H54 (cell line): ENCODE measurements around the gene DCAF8L1.
"Not testable (repeated sequence)": the region's sequence is repeated elsewhere in the genome, so short reads cannot be mapped to it uniquely, and the experiment has no call there.

Experiments used
- DNase-seq: peaks from one replicate; pipeline ENCODE4 v3.0.0; 2011; ENCODE audit warnings: low spot score, mixed read lengths; ENCODE audit not compliant: insufficient read length
- FAIRE-seq: peaks from 3 replicates; lab custom pipeline; 2011; peaks lifted over from hg19 to GRCh38; lab: Jason Lieb, UNC
- POLR2A ChIP-seq: IDR thresholded peaks from 2 replicates; pipeline ENCODE4 v1.6.1; 2011; ENCODE audit warnings: low read depth, mild to moderate bottlenecking, low read length

Gene DCAF8L1

DNA sequence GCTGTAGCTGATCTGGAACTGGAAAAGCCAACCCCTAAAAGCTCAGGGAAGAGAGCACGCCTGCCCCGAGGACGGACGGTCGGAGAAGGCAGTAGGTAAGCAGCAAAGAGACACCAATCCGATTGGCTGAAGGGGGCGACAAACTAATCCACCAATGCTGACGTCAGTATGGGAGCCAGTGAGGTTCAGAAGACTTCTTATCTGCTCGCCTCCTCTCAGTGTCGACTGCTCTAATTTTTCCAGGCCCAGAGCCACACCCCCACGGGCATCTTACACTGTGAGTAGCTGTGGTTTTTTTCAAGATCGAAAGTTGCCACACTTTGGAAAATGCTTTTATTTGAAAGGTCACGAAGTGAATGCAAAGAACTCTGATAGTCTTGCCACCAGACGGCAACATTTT is at the start of gene DCAF8L1:
Gene DCAF8L1, minus strand, starts transcription at position 101 of the 400 bp plus-strand sequence. CDS start 115 bp downstream, outside the sequence.
- no peak for TF ChIP-seq POLR2A
- FAIRE-seq (no peak), DNase-seq (no peak)

DNA sequence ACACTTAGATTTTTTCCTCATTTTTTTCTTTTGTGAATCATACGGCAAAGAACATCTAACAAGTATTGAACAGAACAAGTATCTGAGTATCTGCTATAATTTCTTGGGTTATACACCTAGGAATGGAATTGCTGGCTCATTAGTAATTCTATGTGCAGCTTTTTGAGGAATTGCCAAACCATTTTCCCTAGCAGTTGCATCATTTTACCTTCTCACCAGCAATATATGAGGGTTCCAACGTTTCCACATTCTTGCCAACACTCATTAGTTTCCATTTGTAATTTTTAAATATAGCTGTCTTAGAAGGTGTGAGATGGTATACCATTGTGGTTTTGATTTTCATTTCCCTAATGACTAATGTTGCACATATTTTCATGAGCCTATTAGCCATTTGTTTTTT is 41.1 kb upstream of the DCAF8L1 start:
- FAIRE-seq (no peak), DNase-seq (no peak)
- TF ChIP-seq POLR2A = no peak

DNA sequence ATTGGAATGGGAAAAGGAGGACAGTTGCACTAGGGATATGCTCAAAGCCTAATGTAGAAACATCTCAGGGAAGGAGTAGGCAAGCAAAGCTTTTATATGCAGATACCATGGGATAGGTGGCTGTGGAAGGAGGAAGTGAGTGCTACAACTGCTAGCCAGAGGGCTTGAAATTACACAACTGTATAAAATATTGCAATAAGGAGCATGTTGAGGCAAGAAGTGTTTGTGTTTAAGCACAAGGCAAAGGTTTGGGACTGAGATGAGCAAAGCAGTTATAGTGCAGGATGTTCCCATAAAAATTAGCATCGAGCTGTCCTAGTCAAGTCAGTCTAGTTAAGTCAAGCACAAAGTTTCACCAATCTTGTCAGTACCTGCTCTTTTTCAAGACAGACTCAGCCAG is 35.6 kb upstream of the DCAF8L1 start:
- FAIRE-seq = no peak

DNA sequence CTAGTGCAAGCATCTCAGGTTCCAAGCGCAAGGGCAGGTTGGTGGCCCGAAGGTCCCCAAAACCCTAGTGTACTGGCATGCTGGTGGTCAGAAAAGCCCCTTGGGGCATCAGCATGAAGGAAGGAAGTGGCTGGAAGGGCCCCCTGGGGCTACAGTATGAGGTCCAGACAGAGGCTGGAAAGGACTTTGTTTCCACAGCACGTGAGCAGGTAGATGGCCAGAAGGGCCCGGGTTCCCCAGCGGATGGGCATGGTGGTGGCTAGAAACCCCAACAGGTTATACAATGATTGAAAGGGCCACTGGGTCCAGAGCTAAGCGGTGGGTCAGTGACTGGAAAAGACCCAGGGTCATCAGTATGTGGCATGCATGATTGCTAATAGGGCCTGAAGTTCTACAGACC is 34.7 kb upstream of the DCAF8L1 start:
- TF ChIP-seq POLR2A = no peak
- DNase-seq (no peak), FAIRE-seq (no peak)

More for the DNA sequence above, 35.6 kb upstream of the DCAF8L1 start:
- DNase-seq = no peak
- no peak for TF ChIP-seq POLR2A

DNA sequence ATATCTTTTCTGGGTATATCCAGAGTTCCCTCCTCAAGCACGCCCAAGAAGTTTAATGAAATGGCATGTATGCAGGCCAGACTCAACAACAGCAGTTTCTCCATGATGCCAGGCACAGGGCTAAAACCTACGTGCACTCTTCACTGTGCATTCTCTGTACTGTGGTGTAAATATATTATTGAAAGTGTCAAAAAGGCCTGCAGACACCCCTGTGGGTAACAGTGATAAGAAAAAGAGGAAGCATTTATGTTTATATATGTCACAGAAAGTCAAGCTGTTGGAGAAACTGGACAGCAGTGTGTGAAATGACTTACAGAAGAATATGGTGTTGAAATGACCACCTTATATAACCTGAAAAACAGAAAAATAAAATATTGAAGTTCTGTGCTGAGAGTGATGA is 29.6 kb upstream of the DCAF8L1 start:
- no peak for TF ChIP-seq POLR2A
- FAIRE-seq (no peak), DNase-seq (no peak)

DNA sequence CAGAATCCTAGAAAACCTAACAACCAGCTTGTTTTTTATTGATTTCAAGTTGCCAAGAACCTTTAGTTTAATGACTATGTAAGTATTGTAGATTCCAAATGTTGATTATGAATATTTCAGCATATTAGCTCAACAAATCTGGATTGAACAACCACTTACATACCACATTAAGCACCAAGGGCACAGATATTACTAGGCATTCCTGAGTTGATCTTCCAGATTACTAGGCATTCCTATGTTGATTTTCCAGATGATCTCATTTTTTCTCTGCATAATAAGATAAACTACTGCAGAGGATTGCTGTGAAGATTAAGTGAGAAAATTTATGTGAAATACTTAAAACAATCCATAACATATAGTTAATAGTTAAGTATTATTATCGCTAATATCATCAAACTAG is 17.4 kb upstream of the DCAF8L1 start:
- DNase-seq (no peak), FAIRE-seq (no peak)
- TF ChIP-seq POLR2A = no peak

DNA sequence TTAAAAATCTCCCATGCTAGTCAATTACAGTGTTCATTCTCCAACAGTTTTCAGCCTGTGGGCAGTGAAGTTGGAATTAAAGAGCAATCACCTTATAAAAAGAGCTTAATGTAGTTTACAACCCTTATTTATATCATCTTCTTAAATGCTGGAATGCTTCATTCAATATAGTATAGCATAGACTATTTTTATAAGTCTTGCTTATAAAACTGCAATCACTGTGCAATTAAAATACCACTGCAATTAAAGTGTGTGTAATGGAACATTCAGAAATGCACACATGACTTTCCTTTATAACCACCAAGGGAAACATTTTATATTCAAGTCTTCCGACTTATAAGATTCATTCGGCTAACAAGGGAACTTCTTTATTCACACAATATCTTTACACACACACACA is 16.4 kb upstream of the DCAF8L1 start:
- no peak for DNase-seq
- FAIRE-seq = no peak
- no peak for TF ChIP-seq POLR2A

DNA sequence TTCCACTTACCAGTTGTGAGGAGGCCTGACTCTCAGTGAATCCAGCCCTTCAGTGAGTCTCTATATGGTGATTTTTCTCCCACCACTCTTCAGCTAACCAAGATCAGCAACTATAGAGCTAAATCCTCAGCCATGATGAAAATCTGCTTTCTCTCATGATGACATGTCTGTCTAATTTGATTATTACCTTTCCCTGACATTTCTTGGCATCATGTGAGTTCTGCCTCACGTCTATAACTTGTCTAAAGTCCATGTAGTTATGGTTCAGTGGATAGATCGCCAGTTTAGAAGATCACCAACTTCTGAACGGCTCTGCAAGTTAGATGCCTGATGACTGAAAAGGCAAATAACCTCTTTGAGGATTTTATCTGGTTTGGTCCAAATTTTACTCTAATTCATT is 14.9 kb upstream of the DCAF8L1 start:
- no peak for TF ChIP-seq POLR2A
- FAIRE-seq (no peak), DNase-seq (no peak)

DNA sequence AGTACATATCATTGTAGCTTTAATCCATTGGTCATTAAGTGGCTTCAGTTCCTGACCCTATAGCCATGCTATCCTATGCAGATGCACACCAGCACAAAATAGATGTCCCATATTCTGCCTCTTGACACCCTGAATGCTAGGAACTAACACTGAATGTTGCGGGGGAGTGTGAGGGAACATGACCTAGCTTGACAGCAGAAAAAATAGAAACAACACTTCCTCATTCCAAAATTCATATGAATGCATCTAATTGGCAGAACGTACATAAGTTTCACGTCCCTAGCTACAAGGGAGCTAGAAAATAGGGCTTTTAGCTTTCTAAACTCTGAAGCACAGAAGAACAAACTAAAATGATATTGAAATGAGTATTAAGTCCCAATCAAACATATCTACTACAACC is 14.4 kb upstream of the DCAF8L1 start:
- TF ChIP-seq POLR2A = no peak
- no peak for DNase-seq
- FAIRE-seq = no peak

DNA sequence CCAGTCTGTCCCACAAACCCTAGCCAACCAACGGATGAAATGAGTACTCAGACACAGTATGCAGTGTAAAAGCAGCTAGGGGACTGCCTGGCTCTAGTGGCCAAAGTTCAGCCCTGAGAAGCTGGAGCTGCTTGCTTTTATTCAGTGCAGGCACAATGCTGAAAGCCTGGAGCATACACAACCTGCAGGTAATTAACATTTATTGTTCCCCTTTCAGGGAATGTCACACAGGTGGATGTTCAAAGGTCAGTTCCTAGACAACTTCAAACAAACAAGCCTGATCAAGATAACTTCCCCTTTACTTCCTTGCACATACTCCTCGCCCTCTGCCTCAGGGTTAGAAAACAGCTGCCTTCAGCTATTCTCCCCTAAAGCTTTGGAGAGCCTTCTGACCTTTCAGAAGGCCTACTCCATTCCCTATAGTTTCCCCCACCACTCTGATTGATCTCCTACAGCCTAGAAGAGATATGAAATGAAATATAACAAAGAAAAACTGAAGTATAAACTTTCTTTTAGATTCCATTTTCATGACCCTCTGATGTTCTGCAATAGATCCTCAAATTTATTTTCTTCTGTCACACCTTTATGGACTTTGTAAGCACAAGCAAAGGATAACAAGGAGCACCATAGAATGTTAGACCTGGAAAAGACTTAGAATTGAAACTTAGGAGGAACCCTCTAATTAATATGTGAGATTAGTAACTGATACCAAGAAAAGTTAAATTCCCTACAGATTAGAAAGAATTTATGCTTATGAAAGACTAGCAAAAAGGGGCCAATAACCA is 6.8 kb upstream of the DCAF8L1 start:
- no peak for DNase-seq
- FAIRE-seq = no peak
- TF ChIP-seq POLR2A = no peak

DNA sequence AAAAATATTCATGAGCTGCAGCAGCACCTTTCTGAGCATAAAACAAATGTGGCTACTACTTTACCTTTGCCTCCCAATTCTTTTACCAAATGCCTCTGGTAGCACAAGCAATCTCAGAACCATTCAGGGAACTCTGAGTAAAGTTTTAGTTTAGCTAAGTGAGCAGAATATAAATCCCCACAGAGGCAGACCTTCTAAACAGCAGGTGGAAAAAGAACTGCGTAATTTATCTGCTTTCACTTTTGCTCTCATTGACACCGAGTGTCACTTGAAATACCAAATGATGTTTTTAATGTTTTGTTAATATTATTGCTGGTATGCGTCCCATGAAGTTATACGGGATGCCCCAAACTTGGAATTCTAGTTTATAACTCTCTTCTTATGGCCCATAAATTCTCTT is 4.3 kb downstream of the DCAF8L1 start:
- FAIRE-seq, DNase-seq: not testable (repeated sequence)

DNA sequence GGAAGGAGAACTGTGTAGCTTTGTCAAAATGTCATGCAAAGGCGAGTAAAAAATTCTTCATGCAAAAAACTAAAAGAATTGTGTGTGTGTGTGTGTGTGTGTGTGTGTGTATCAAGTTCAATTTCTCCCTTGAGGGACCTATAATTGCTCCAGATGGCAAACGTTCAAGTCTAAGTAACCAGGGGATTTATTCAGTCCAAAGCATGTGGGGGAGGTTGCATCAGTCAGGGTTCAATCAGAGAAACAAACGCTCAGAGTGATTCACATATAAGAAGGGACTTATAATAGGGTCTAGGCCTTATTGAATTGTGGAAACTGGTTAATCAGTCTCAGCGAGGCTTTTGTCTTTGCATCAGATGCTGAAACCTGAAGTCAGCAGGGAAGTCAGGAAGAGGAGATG is 5.0 kb downstream of the DCAF8L1 start:
- no peak for FAIRE-seq
- DNase-seq = no peak
- no peak for TF ChIP-seq POLR2A

DNA sequence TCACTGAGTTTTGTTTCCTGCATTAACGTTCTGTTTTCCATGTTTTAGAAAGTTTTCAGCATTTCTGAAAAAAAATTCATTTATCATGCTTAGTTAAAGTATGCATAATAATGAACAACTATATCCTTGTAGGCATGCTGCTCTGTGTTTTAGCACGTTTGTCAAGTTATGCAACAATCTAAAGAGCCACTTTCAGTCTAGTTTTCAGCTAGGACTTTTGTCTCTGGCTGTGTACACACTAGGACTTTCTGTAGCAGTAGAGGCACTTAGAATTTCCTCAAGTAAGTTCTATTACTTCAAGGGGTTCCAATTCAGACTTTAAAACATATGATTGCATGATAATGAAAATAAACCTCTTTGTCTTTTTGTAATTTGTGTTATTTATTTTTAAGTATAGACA is 12.4 kb downstream of the DCAF8L1 start:
- DNase-seq (no peak), FAIRE-seq (no peak)
- no peak for TF ChIP-seq POLR2A

DNA sequence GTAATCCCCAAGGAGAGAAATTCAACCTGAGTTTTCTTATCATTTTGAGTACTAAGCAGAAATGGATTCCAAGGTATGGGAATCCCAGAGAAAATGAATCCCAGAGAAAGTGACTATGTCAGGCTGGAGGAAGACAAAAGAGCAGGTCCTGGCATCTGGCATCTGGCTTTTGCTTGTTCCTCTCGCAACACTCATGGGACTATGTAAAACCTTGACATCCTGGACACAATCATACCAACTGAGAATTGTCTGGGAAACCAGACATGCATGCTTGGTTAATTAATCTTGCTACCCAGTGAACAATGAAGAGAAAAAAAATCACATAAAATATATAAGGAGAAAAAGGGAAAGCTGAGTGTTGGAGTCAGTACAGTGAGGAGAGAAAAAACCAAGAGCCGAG is 12.9 kb downstream of the DCAF8L1 start:
- no peak for TF ChIP-seq POLR2A
- no peak for FAIRE-seq
- DNase-seq = no peak

DNA sequence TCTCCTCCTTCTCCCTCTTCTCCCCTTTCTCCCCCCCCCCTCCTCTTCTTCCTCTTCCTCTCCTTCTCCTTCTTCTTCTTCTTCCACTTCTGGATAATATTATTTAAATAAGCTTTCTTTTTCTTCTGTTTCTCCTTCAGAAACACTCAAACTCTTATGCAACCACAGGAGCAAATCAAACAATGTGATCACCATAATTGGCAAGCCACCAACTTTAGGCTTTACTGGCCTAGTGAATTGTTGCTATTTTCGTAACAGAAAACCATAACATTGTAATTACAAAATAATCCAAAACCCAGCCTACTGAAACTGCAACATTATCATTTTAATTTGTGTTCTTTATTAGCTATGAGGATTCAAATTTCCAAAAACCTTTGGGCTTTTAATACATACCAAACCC is 14.3 kb downstream of the DCAF8L1 start:
- no peak for TF ChIP-seq POLR2A
- no peak for FAIRE-seq
- no peak for DNase-seq

DNA sequence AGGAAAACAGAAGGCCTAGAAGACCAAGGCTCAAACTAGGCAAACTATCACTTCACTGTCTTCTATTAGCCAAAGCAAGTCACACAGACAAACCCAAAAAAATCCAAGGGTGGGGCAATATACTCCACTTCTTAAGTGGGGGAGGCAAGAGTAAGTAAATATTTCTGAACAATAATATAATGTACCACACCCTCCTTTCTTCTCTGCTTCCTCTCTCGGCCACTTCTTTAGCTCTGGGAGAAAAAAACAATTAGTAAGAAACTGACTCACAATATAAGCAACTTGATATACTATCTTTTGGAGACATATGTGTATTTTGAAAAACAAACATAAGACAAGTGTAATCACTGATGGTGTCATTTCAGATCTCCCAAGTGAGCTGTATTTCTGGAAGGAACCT is 14.8 kb downstream of the DCAF8L1 start:
- no peak for DNase-seq
- no peak for FAIRE-seq
- TF ChIP-seq POLR2A = no peak

DNA sequence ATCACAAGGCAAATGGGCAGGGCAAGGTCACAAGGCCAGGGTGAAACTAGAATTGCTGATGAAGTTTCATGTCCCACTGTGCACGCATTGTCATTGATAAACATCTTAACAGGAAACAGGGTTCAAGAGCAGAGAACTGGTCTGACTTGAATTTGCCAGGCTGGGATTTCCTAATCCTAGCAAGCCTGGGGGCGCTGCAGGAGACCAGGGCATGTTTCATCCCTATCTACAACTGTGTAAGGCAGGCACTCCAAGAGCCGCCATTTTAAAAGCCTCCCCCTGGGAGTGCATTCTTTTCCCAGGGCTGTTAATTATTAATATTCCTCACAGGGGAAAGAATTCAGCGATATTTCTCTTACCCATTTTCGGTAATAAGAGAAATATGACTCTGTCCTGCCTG is 15.9 kb downstream of the DCAF8L1 start:
- DNase-seq, FAIRE-seq: not testable (repeated sequence)
